Measurements from ENCODE around the gene CWH43.

CWH43 gene

GRCh38 chr4:49018718-49019295, 32.7 kb downstream of the CWH43 start:
- TF ChIP-seq TCF12 (IDR thresholded peaks at IDR 0.05; ENCODE audit: low read depth) (no peak), EP300 (IDR thresholded peaks at IDR 0.05; ENCODE audit: borderline replicate concordance) (no peak), TEAD4 (IDR thresholded peaks at IDR 0.05) (no peak), RAD21 (IDR thresholded peaks at IDR 0.05; ENCODE audit: low read depth) (no peak), MAX (IDR thresholded peaks at IDR 0.05) (no peak), CEBPB (IDR thresholded peaks at IDR 0.05) (no peak), USF1 (IDR thresholded peaks at IDR 0.05) (no peak), REST (IDR thresholded peaks at IDR 0.05; ENCODE audit: low read depth) (no peak), CREB1 (IDR thresholded peaks at IDR 0.05; ENCODE audit: low read depth) (no peak), FOXM1 (IDR thresholded peaks at IDR 0.05; ENCODE audit: borderline replicate concordance, low read depth) (no peak), TAF1 (IDR thresholded peaks at IDR 0.05; ENCODE audit: low read depth) (no peak), YY1 (IDR thresholded peaks at IDR 0.05; ENCODE audit: low read depth) (no peak), NFIC (IDR thresholded peaks at IDR 0.05) (no peak), ZBTB7A (IDR thresholded peaks at IDR 0.05; ENCODE audit: low read depth) (no peak), EGR1 (IDR thresholded peaks at IDR 0.05) (no peak)

GRCh38 chr4:49032440-49033161, 46.5 kb downstream of the CWH43 start:
- TF ChIP-seq TAF1 (IDR thresholded peaks at IDR 0.05; ENCODE audit: low read depth) = no peak
- peak; percentile 52; the same call in 1 of the 2 replicates for TF ChIP-seq CEBPB (IDR thresholded peaks at IDR 0.05)
- peak; percentile 91 for TF ChIP-seq RAD21 (IDR thresholded peaks at IDR 0.05; ENCODE audit: low read depth)

- TF ChIP-seq CEBPB (IDR thresholded peaks at IDR 0.05) (no peak), REST (IDR thresholded peaks at IDR 0.05; ENCODE audit: low read depth) (no peak), NFIC (IDR thresholded peaks at IDR 0.05) (no peak), TEAD4 (IDR thresholded peaks at IDR 0.05) (no peak), MAX (IDR thresholded peaks at IDR 0.05) (no peak), EGR1 (IDR thresholded peaks at IDR 0.05) (no peak), EP300 (IDR thresholded peaks at IDR 0.05; ENCODE audit: borderline replicate concordance) (no peak), TAF1 (IDR thresholded peaks at IDR 0.05; ENCODE audit: low read depth) (no peak), TCF12 (IDR thresholded peaks at IDR 0.05; ENCODE audit: low read depth) (no peak)
Observed at GRCh38 chr4:49036528-49036927, 50.5 kb downstream of the CWH43 start.

GRCh38 chr4:49044270-49044669, 58.2 kb downstream of the CWH43 start:
- TF ChIP-seq FOXM1 (IDR thresholded peaks at IDR 0.05; ENCODE audit: borderline replicate concordance, low read depth) = no peak
- no peak for TF ChIP-seq ZBTB7A (IDR thresholded peaks at IDR 0.05; ENCODE audit: low read depth)
- no peak for TF ChIP-seq YY1 (IDR thresholded peaks at IDR 0.05; ENCODE audit: low read depth)
- TF ChIP-seq CEBPB (IDR thresholded peaks at IDR 0.05) = no peak
- no peak for TF ChIP-seq CREB1 (IDR thresholded peaks at IDR 0.05; ENCODE audit: low read depth)
- no peak for TF ChIP-seq EGR1 (IDR thresholded peaks at IDR 0.05)

GRCh38 chr4:49058306-49058705, 72.2 kb downstream of the CWH43 start:
- TF ChIP-seq TAF1 (IDR thresholded peaks at IDR 0.05; ENCODE audit: low read depth) = no peak
- TF ChIP-seq REST (IDR thresholded peaks at IDR 0.05; ENCODE audit: low read depth) = no peak
- TF ChIP-seq MAX (IDR thresholded peaks at IDR 0.05) = no peak
- no peak for TF ChIP-seq FOXM1 (IDR thresholded peaks at IDR 0.05; ENCODE audit: borderline replicate concordance, low read depth)
- TF ChIP-seq NFIC (IDR thresholded peaks at IDR 0.05) = no peak
- TF ChIP-seq TCF12 (IDR thresholded peaks at IDR 0.05; ENCODE audit: low read depth) = no peak
- TF ChIP-seq TEAD4 (IDR thresholded peaks at IDR 0.05) = no peak
- no peak for TF ChIP-seq USF1 (IDR thresholded peaks at IDR 0.05)
- TF ChIP-seq RAD21 (IDR thresholded peaks at IDR 0.05; ENCODE audit: low read depth) = no peak
- TF ChIP-seq CEBPB (IDR thresholded peaks at IDR 0.05) = no peak
- TF ChIP-seq EP300 (IDR thresholded peaks at IDR 0.05; ENCODE audit: borderline replicate concordance) = no peak
- no peak for TF ChIP-seq YY1 (IDR thresholded peaks at IDR 0.05; ENCODE audit: low read depth)
- TF ChIP-seq CREB1 (IDR thresholded peaks at IDR 0.05; ENCODE audit: low read depth) = no peak
- no peak for TF ChIP-seq ZBTB7A (IDR thresholded peaks at IDR 0.05; ENCODE audit: low read depth)
- no peak for TF ChIP-seq EGR1 (IDR thresholded peaks at IDR 0.05)
